CD4-positive, alpha-beta memory T cell (primary cell): ENCODE measurements around the gene RTCB. TPM values are rescaled to one million over a fixed set of nuclear protein-coding genes. Genes with fewer than 3 reads are reported as not detected.
A peak's percentile ranks its signal among the peaks of the same experiment; 100 is the strongest.

Experiments
- CTCF ChIA-PET: fragments of 350-600 bp; sonication (Branson Sonifier 250); formaldehyde crosslinking; loops from one replicate; lab custom pipeline; 2021; ENCODE audit warnings: inconsistent platforms; ENCODE audit not compliant: partially characterized antibody; lab: Charles Lee
- POLR2A ChIA-PET: fragments of 350-600 bp; sonication (Branson Sonifier 250); formaldehyde crosslinking; loops from one replicate; lab custom pipeline; 2021; ENCODE audit not compliant: partially characterized antibody; lab: Charles Lee
- DNase-seq, 5 donors: peaks; one replicate each; pipeline versions ENCODE4 v3.0.0 to v3.0.0-alpha.2; 2020 to 2022; ENCODE audit warnings: mixed read lengths in 1 of 5
- H3K27ac ChIP-seq: one replicate; pipeline ENCODE4 v1.7.0; 2013; ENCODE audit warnings: low read depth, low read length
- H3K27me3 ChIP-seq: 2 replicates; pipeline ENCODE4 v1.7.0; 2013; ENCODE audit warnings: mild to moderate bottlenecking, low read length, moderate library complexity; ENCODE audit not compliant: insufficient read depth
- H3K36me3 ChIP-seq: 2 replicates; pipeline ENCODE4 v1.7.0; 2013; ENCODE audit warnings: mild to moderate bottlenecking, low read length, moderate library complexity; ENCODE audit not compliant: insufficient read depth
- H3K4me1 ChIP-seq: 2 replicates; pipeline ENCODE4 v1.7.0; 2013; ENCODE audit warnings: mild to moderate bottlenecking, low read length, moderate library complexity; ENCODE audit not compliant: insufficient read depth
- H3K4me3 ChIP-seq, 2 donors: one replicate each; pipeline ENCODE4 v1.7.0; 2013; ENCODE audit warnings: low read length in 2 of 2, mild to moderate bottlenecking in 1 of 2
- H3K9me3 ChIP-seq, 2 donors: one replicate each; pipeline ENCODE4 v1.7.0; 2013; ENCODE audit warnings: low read length in 2 of 2, control low read depth in 1 of 2; ENCODE audit not compliant: control insufficient read depth in 1 of 2
- H3K27ac Mint-ChIP-seq, 7 donors: one replicate each; pipeline ENCODE4 v1.8.0; 2020 to 2021; ENCODE audit warnings: mixed read lengths in 7 of 7, mild to moderate bottlenecking in 6 of 7, inconsistent platforms in 3 of 7, moderate library complexity in 3 of 7
- H3K27me3 Mint-ChIP-seq, 2 donors: one replicate each; pipeline ENCODE4 v1.8.0; 2020 to 2021; ENCODE audit warnings: mixed read lengths in 2 of 2
- H3K36me3 Mint-ChIP-seq, 2 donors: one replicate each; pipeline ENCODE4 v1.8.0; 2020 to 2021; ENCODE audit warnings: mixed read lengths in 2 of 2, inconsistent platforms in 1 of 2, mild to moderate bottlenecking in 1 of 2
- H3K4me1 Mint-ChIP-seq, 4 donors: one replicate each; pipeline ENCODE4 v1.8.0; 2020 to 2021; ENCODE audit warnings: mixed read lengths in 4 of 4, mild to moderate bottlenecking in 1 of 4
- H3K4me3 Mint-ChIP-seq, 8 donors: one replicate each; pipeline ENCODE4 v1.8.0; 2020 to 2021; ENCODE audit warnings: mixed read lengths in 8 of 8, mild to moderate bottlenecking in 7 of 8, moderate library complexity in 6 of 8, inconsistent platforms in 3 of 8
- H3K9me3 Mint-ChIP-seq, 8 donors: one replicate each; pipeline ENCODE4 v1.8.0; 2020 to 2021; ENCODE audit warnings: mixed read lengths in 8 of 8, mild to moderate bottlenecking in 5 of 8, inconsistent platforms in 3 of 8, moderate library complexity in 1 of 8
- intact Hi-C: fragments of 100-400 bp; cut with micrococcal nuclease; formaldehyde crosslinking; loops from one replicate; pipeline ENCODE4 v1.15.1; 2023
- polyA plus RNA-seq, 2 donors: library from polyadenylated mRNA; unstranded; fragments of 300-500 nt; fragmentation: Illumina TruSeq; gene quantifications; one replicate each; pipeline ENCODE4 v1.2.3, GENCODE V29; 2021
- total RNA-seq, 2 experiments: library from RNA; stranded (reverse); gene quantifications; one replicate each; pipeline ENCODE4 v1.2.3, GENCODE V29; 2021

Gene RTCB
- total RNA-seq: 10 to 100 TPM; 46.7 to 59.2 TPM
- 100 to 1,000 TPM; 109 to 163 TPM for polyA plus RNA-seq

DNA sequence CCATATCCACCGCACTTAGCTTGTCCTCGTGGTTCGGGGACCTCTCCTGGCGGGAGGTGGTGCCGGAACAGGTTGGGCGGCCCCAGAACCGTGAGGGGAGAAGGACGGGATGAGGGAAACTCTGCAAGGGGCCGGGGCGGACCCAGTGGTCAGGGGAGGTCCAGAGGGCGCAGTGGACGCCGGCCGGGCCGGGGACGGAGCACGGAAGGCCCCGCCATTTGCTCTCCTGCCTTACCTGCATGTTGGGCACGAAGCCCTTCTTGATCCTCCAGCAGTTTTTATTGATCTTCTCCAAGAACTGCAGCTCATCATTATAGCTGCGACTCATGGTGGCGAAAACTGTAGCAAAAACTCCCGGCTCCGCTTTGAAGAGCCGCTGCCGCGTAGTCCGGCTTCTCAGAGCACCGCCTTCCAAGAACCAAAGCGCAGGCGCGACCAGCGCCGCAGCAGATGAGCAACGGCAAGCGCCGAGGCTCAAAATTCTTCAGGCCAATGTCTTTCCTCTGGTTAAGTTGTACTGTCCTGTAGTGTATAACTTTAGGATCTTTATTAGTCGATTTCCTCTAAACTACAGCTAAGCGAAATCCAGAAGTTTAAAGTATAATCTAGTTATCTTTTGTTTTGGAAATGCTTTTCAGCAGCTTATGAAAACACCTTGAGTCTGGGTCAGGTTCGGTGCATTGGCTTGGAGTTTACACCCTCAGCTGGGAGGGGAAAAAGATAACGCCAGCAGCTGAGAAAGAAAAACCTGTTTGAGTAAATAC, at the start of gene RTCB:
Gene RTCB (minus strand): TSS at position 419 of the 764 bp plus-strand sequence. CDS start 91 bp downstream, at position 328.
- ChIA-PET POLR2A (interaction anchor here (0.9 to 2.9 kb wide), 3 partner anchors 11 to 750 kb away, joined by 3 to 41 read pairs (median 3); partner anchors contain the start of genes FBXO7 and PISD), CTCF (interaction anchor here (0.8 to 3.4 kb wide), 7 partner anchors 14 to 442 kb away, joined by 3 to 21 read pairs (median 3); partner anchors contain the start of genes FBXO7 and RFPL2)
- Mint-ChIP-seq H3K27ac (peak within 1 kb of the TSS; percentile 96 to 99 (median 97)), H3K4me1 (peaks cover 32 to 56% (median 42%) of the 10 kb centered on the region in 4 donors), H3K36me3 (peaks cover 19 to 37% of the 10 kb centered on the region in 2 donors), H3K4me3 (peak within 1 kb of the TSS; percentile 95 to 100 (median 98)), H3K27me3 (peaks cover 1 to 6% of the 10 kb centered on the region in 2 donors), H3K9me3 (no peaks in the 10 kb centered on the region)
- intact Hi-C loops: loop anchor here (1.0 kb wide), 1 partner anchor 63 kb away; no protein-coding TSS in a partner anchor
- DNase-seq: peak; percentile 90 to 93 (median 92)
- Histone ChIP-seq H3K4me3 (peak within 1 kb of the TSS; percentile 44 to 92), H3K27me3 (no peaks in the 10 kb centered on the region), H3K4me1 (peaks cover 39% of the 10 kb centered on the region), H3K36me3 (peaks cover 20% of the 10 kb centered on the region), H3K9me3 (no peaks in the 10 kb centered on the region), H3K27ac (peak within 1 kb of the TSS; percentile 86)

DNA sequence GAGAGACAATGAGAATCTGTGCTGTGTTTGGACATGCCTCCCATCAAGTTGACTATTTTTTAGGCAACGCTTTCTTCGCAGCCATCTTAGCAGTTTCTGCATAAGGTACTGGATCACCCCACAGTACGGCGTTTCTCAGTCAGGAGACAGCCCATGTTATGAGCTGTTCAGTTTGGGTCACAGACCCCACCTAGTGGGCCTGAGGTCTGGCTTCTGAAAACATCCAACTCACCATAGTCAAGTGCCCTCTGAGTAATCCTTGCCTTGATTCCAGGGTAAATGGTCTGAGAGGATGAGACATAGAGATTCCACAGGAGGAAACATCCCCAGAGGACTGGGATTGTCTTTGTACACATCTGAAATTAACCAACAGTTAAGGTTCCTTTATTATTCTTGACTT, 45.0 kb upstream of the RTCB start:
- H3K27ac Mint-ChIP-seq: no peak overlapping the region

GRCh38 chr22:32448980-32449379, 36.9 kb upstream of the RTCB start:
- Mint-ChIP-seq H3K27ac (no peak overlapping the region), H3K36me3 (no peaks in the 10 kb centered on the region), H3K27me3 (peaks cover 5 to 13% of the 10 kb centered on the region in 2 donors), H3K9me3 (no peaks in the 10 kb centered on the region), H3K4me1 (no peaks in the 10 kb centered on the region), H3K4me3 (no peak overlapping the region)
- POLR2A ChIA-PET: no interaction called here
- no peak overlapping the region for H3K4me3 ChIP-seq
- CTCF ChIA-PET: no interaction called here
- H3K27me3 ChIP-seq: no peaks in the 10 kb centered on the region
- H3K9me3 ChIP-seq: no peaks in the 10 kb centered on the region
- H3K36me3 ChIP-seq: no peaks in the 10 kb centered on the region
- intact Hi-C loops: no loop called here
- DNase-seq: no peak
- no peaks in the 10 kb centered on the region for H3K4me1 ChIP-seq
- no peak overlapping the region for H3K27ac ChIP-seq

More for the DNA sequence above, 45.0 kb upstream of the RTCB start:
- H3K4me3 ChIP-seq: no peak overlapping the region
- POLR2A ChIA-PET: no interaction called here
- peaks cover 4% of the 10 kb centered on the region for H3K27me3 ChIP-seq
- no peak overlapping the region for H3K4me3 Mint-ChIP-seq
- H3K9me3 ChIP-seq: no peaks in the 10 kb centered on the region
- H3K9me3 Mint-ChIP-seq: no peaks in the 10 kb centered on the region
- CTCF ChIA-PET: no interaction called here
- H3K36me3 ChIP-seq: no peaks in the 10 kb centered on the region
- H3K4me1 ChIP-seq: no peaks in the 10 kb centered on the region
- no peaks in the 10 kb centered on the region for H3K4me1 Mint-ChIP-seq
- H3K27me3 Mint-ChIP-seq: peaks cover 48 to 49% of the 10 kb centered on the region in 2 donors
- intact Hi-C loops: no loop called here
- no peak for DNase-seq
- H3K36me3 Mint-ChIP-seq: no peaks in the 10 kb centered on the region
- H3K27ac ChIP-seq: no peak overlapping the region

DNA sequence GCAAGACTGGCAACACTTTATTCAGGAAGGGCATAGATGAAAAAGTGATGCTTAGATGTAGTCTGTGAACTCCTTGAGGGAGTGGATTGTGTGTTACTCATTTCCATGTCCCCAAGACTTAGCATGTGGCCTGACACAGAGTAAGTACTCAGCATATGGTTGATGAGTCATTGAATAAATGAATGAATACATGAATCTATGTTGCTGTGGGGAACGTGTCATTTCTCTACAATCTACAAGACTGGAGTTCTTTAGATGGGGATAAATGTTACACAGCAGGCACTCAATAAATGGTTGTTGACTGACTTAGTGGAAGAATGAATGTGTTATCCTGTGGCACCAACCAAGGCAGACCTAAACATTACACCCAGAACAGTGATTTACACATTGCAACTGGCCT, 34.3 kb upstream of the RTCB start:
- Histone ChIP-seq H3K27me3 (no peaks in the 10 kb centered on the region), H3K4me1 (no peaks in the 10 kb centered on the region), H3K9me3 (no peaks in the 10 kb centered on the region), H3K36me3 (no peaks in the 10 kb centered on the region), H3K27ac (no peak overlapping the region), H3K4me3 (no peak overlapping the region)
- no peaks in the 10 kb centered on the region for H3K36me3 Mint-ChIP-seq
- POLR2A ChIA-PET: no interaction called here
- no peak overlapping the region for H3K27ac Mint-ChIP-seq
- intact Hi-C loops: no loop called here
- DNase-seq: no peak
- peaks cover 3% of the 10 kb centered on the region in 2 donors for H3K27me3 Mint-ChIP-seq
- H3K4me3 Mint-ChIP-seq: no peak overlapping the region
- CTCF ChIA-PET: no interaction called here
- no peaks in the 10 kb centered on the region for H3K9me3 Mint-ChIP-seq
- H3K4me1 Mint-ChIP-seq: no peaks in the 10 kb centered on the region

DNA sequence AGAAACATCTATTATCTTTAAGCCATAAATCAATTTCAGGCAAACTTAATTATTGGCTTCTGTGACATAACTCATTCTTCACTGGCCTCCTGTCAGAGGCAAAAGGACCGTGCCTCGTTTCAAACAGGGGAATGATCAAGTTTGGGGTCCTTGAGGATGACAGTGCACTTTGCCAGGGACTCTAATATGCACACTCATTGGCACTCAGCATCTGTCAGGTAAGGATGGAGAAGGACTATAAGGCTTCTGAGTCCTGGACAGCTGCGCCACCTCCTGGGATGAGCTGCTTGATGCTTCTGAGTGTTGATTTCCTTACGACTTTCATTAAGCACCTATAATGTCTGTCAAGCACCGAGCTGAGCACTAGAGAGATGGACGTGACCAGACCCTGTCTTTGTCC, 32.0 kb upstream of the RTCB start:
- ChIA-PET POLR2A (interaction anchor here (0.6 kb wide), 1 partner anchor 9 kb away, joined by 3 read pairs; no protein-coding TSS in a partner anchor), CTCF (no interaction called here)
- no peaks in the 10 kb centered on the region for H3K9me3 ChIP-seq
- H3K27ac ChIP-seq: no peak overlapping the region
- Mint-ChIP-seq H3K27ac (no peak overlapping the region), H3K36me3 (no peaks in the 10 kb centered on the region), H3K4me1 (no peaks in the 10 kb centered on the region), H3K27me3 (peaks cover 3% of the 10 kb centered on the region in 2 donors), H3K9me3 (no peaks in the 10 kb centered on the region), H3K4me3 (no peak overlapping the region)
- no peaks in the 10 kb centered on the region for H3K36me3 ChIP-seq
- H3K27me3 ChIP-seq: no peaks in the 10 kb centered on the region
- DNase-seq: peak in 1 of 5 donors; percentile 28
- no peak overlapping the region for H3K4me3 ChIP-seq
- H3K4me1 ChIP-seq: no peaks in the 10 kb centered on the region
- intact Hi-C loops: no loop called here

- H3K4me3 Mint-ChIP-seq: no peak overlapping the region
- Histone ChIP-seq H3K4me3 (no peak overlapping the region), H3K27ac (no peak overlapping the region), H3K36me3 (no peaks in the 10 kb centered on the region), H3K4me1 (no peaks in the 10 kb centered on the region), H3K27me3 (no peaks in the 10 kb centered on the region), H3K9me3 (no peaks in the 10 kb centered on the region)
- DNase-seq: no peak
- no peaks in the 10 kb centered on the region for H3K36me3 Mint-ChIP-seq
- H3K4me1 Mint-ChIP-seq: no peaks in the 10 kb centered on the region
- ChIA-PET POLR2A (no interaction called here), CTCF (no interaction called here)
- intact Hi-C loops: no loop called here
- H3K27me3 Mint-ChIP-seq: peaks cover 15 to 18% of the 10 kb centered on the region in 2 donors
- no peak overlapping the region for H3K27ac Mint-ChIP-seq
- peaks cover 0 to 2% (median 0%) of the 10 kb centered on the region in 8 donors for H3K9me3 Mint-ChIP-seq
Measured at GRCh38 chr22:32430352-32430751, 18.3 kb upstream of the RTCB start.

- H3K4me1 ChIP-seq: no peaks in the 10 kb centered on the region
- H3K27me3 Mint-ChIP-seq: peaks cover 26 to 29% of the 10 kb centered on the region in 2 donors
- POLR2A ChIA-PET: no interaction called here
Measured at GRCh38 chr22:32426881-32427280, 14.8 kb upstream of the RTCB start.

More at GRCh38 chr22:32426881-32427280, 14.8 kb upstream of the RTCB start:
- Histone ChIP-seq H3K27me3 (no peaks in the 10 kb centered on the region), H3K4me3 (no peak overlapping the region), H3K36me3 (no peaks in the 10 kb centered on the region), H3K9me3 (no peaks in the 10 kb centered on the region), H3K27ac (no peak overlapping the region)
- intact Hi-C loops: no loop called here
- H3K27ac Mint-ChIP-seq: no peak overlapping the region
- DNase-seq: no peak
- no peaks in the 10 kb centered on the region for H3K4me1 Mint-ChIP-seq
- CTCF ChIA-PET: interaction anchor here (0.8 kb wide), 1 partner anchor 15 kb away, joined by 3 read pairs; no protein-coding TSS in a partner anchor
- peaks cover 0 to 2% (median 0%) of the 10 kb centered on the region in 8 donors for H3K9me3 Mint-ChIP-seq
- no peak overlapping the region for H3K4me3 Mint-ChIP-seq
- H3K36me3 Mint-ChIP-seq: no peaks in the 10 kb centered on the region
